Lung microvascular endothelial cell (primary cell): Measurements from ENCODE around the gene CLEC16A. TPM values are rescaled to one million over a fixed set of nuclear protein-coding genes. Genes with fewer than 3 reads are reported as not detected.
A peak's percentile ranks its signal among the peaks of the same experiment; 100 is the strongest.

ENCODE experiments used
- DNase-seq, 2 donors: peaks; one replicate each; pipeline versions ENCODE4 v3.0.0 to v3.0.0-alpha.2; 2010; ENCODE audit warnings: low read depth in 2 of 2
- total RNA-seq: library from RNA; depleted of rRNA; stranded (reverse); fragments of >200 nt; gene quantifications from 2 replicates; pipeline ENCODE4 v1.2.1, GENCODE V29; 2014

The CLEC16A gene
- total RNA-seq, 1 donor from 2014 or later, result 23.4 TPM

- no peak for DNase-seq
Measured at GRCh38 chr16:11080999-11081630, 136.8 kb downstream of the CLEC16A start.

GRCh38 chr16:11082108-11082859 lies 137.9 kb downstream of the CLEC16A start:
- no peak for DNase-seq

- DNase-seq, result no peak
Measured at GRCh38 chr16:11082860-11083388, 138.6 kb downstream of the CLEC16A start.

- peak in 1 of 2 donors; percentile 78 for DNase-seq
Measured at GRCh38 chr16:11084484-11084875, 140.1 kb downstream of the CLEC16A start.

- DNase-seq, result no peak
Measured at GRCh38 chr16:11084876-11085485, 140.6 kb downstream of the CLEC16A start.

GRCh38 chr16:11085916-11086315 lies 141.6 kb downstream of the CLEC16A start:
- DNase-seq, result no peak

GRCh38 chr16:11087691-11088073 lies 143.3 kb downstream of the CLEC16A start:
- no peak for DNase-seq

- DNase-seq, result no peak
Measured at GRCh38 chr16:11088074-11088730, 143.8 kb downstream of the CLEC16A start.

- no peak for DNase-seq
Measured at GRCh38 chr16:11088831-11089230, 144.5 kb downstream of the CLEC16A start.

- DNase-seq, result no peak
Measured at GRCh38 chr16:11089504-11090124, 145.2 kb downstream of the CLEC16A start.

GRCh38 chr16:11090232-11090631 lies 145.9 kb downstream of the CLEC16A start:
- no peak for DNase-seq

- no peak for DNase-seq
Measured at GRCh38 chr16:11091021-11091785, 146.8 kb downstream of the CLEC16A start.

- DNase-seq, result no peak
Measured at GRCh38 chr16:11092788-11093571, 148.6 kb downstream of the CLEC16A start.

- DNase-seq, result no peak
Measured at GRCh38 chr16:11093572-11094074, 149.3 kb downstream of the CLEC16A start.

- no peak for DNase-seq
Measured at GRCh38 chr16:11094075-11094856, 149.9 kb downstream of the CLEC16A start.

GRCh38 chr16:11094857-11095565 lies 150.6 kb downstream of the CLEC16A start:
- DNase-seq, result no peak

GRCh38 chr16:11095935-11096334 lies 151.6 kb downstream of the CLEC16A start:
- no peak for DNase-seq

- peak in 1 of 2 donors; percentile 46 for DNase-seq
Measured at GRCh38 chr16:11097094-11097786, 152.9 kb downstream of the CLEC16A start.
